Neural progenitor cell (in vitro differentiated cells): ENCODE results near the gene EFCAB6. TPM values are rescaled to one million over a fixed set of nuclear protein-coding genes. Genes with fewer than 3 reads are reported as not detected.

Source experiments
- DNase-seq: peaks from one replicate; pipeline ENCODE4 v3.0.0-alpha.2; 2016; ENCODE audit warnings: low spot score
- H2AFZ ChIP-seq: fragments of 200-600 bp; sonication (generic); replicated peaks from 2 replicates; pipeline ENCODE4 v1.6.1; 2016; ENCODE audit warnings: antibody characterized with exemption
- H3F3A ChIP-seq: fragments of 200-600 bp; sonication (generic); 2 replicates; pipeline ENCODE4 v1.6.1; 2016; ENCODE audit warnings: antibody characterized with exemption, low read depth
- H3K27ac ChIP-seq: fragments of 200-600 bp; sonication (generic); 2 replicates; pipeline ENCODE4 v1.5.1; 2016; ENCODE audit warnings: mild to moderate bottlenecking
- H3K27me3 ChIP-seq: fragments of 200-600 bp; sonication (generic); 2 replicates; pipeline ENCODE4 v1.6.1; 2016; ENCODE audit warnings: mild to moderate bottlenecking, moderate library complexity
- H3K36me3 ChIP-seq: fragments of 200-600 bp; sonication (generic); 2 replicates; pipeline ENCODE4 v1.5.1; 2016
- H3K4me1 ChIP-seq: fragments of 200-600 bp; sonication (generic); 2 replicates; pipeline ENCODE4 v1.6.1; 2016; ENCODE audit warnings: mixed run types
- H3K4me2 ChIP-seq: fragments of 200-600 bp; sonication (generic); 2 replicates; pipeline ENCODE4 v1.6.1; 2016
- H3K4me3 ChIP-seq: fragments of 200-600 bp; sonication (generic); 2 replicates; pipeline ENCODE4 v1.5.1; 2016
- H3K79me2 ChIP-seq: fragments of 200-600 bp; sonication (generic); 2 replicates; pipeline ENCODE4 v1.6.1; 2016; ENCODE audit warnings: low read depth
- H3K9ac ChIP-seq: fragments of 200-600 bp; sonication (generic); 2 replicates; pipeline ENCODE4 v1.6.1; 2016
- H3K9me3 ChIP-seq: fragments of 200-600 bp; sonication (generic); 2 replicates; pipeline ENCODE4 v1.5.1; 2016; ENCODE audit warnings: low read depth
- H4K20me1 ChIP-seq: fragments of 200-600 bp; sonication (generic); 2 replicates; pipeline ENCODE4 v1.6.1; 2016; ENCODE audit warnings: low read depth
- H3K27ac Mint-ChIP-seq: 3 replicates; pipeline ENCODE4 v1.8.0; 2021; ENCODE audit warnings: mixed read lengths
- H3K27me3 Mint-ChIP-seq: 2 replicates; pipeline ENCODE4 v1.8.0; 2022; ENCODE audit warnings: low read depth, mild to moderate bottlenecking, inconsistent platforms, moderate library complexity, mixed read lengths; ENCODE audit not compliant: insufficient read depth
- H3K36me3 Mint-ChIP-seq: 3 replicates; pipeline ENCODE4 v1.8.0; 2021; ENCODE audit warnings: mixed read lengths
- H3K4me1 Mint-ChIP-seq: 3 replicates; pipeline ENCODE4 v1.8.0; 2021; ENCODE audit warnings: mixed read lengths
- H3K4me3 Mint-ChIP-seq: 3 replicates; pipeline ENCODE4 v1.8.0; 2021; ENCODE audit warnings: mild to moderate bottlenecking, moderate library complexity, mixed read lengths
- H3K9me3 Mint-ChIP-seq: 3 replicates; pipeline ENCODE4 v1.8.0; 2020; ENCODE audit warnings: mixed read lengths
- CTCF ChIP-seq: fragments of 200-600 bp; sonication (generic); IDR thresholded peaks from 2 replicates; pipeline ENCODE4 v1.5.1; 2017; ENCODE audit warnings: antibody characterized with exemption, mild to moderate bottlenecking
- EZH2 ChIP-seq: fragments of 200-600 bp; sonication (generic); IDR thresholded peaks from 2 replicates; pipeline ENCODE4 v1.6.1; 2017; ENCODE audit warnings: antibody characterized with exemption, mild to moderate bottlenecking, moderate library complexity
- EZH2phosphoT487 ChIP-seq: fragments of 200-600 bp; sonication (generic); IDR thresholded peaks from 2 replicates; pipeline ENCODE4 v1.6.1; 2017; ENCODE audit warnings: antibody characterized with exemption
- total RNA-seq: library from RNA; depleted of rRNA; stranded (reverse); fragments of >200 nt; gene quantifications from 2 replicates; pipeline ENCODE4 v1.2.3, GENCODE V29; 2015; ENCODE audit warnings: low replicate concordance

EFCAB6 gene
- total RNA-seq, 1 donor from 2014 or later: 4.9 TPM

- Mint-ChIP-seq H3K27me3 (peaks cover 3% of the 10 kb centered on the region), H3K27ac (no peak overlapping the region)
- H3K9me3 ChIP-seq: no peaks in the 10 kb centered on the region
Observed at GRCh38 chr22:43643387-43643786, 168.7 kb downstream of the EFCAB6 start.

GRCh38 chr22:43642319-43643206 is 169.5 kb downstream of the EFCAB6 start:
- Mint-ChIP-seq H3K36me3 (peaks cover 3% of the 10 kb centered on the region), H3K27ac (no peak overlapping the region), H3K9me3 (peaks cover 13% of the 10 kb centered on the region), H3K27me3 (peaks cover 3% of the 10 kb centered on the region), H3K4me3 (no peak overlapping the region), H3K4me1 (no peaks in the 10 kb centered on the region)
- Histone ChIP-seq H3K4me3 (no peak overlapping the region), H3K4me2 (no peak overlapping the region), H3K9ac (no peak overlapping the region), H3K36me3 (no peaks in the 10 kb centered on the region), H3K27me3 (no peaks in the 10 kb centered on the region), H3K4me1 (no peaks in the 10 kb centered on the region), H2AFZ (no peak overlapping the region), H3K9me3 (no peaks in the 10 kb centered on the region), H3F3A (no peaks in the 10 kb centered on the region), H3K79me2 (no peaks in the 10 kb centered on the region), H3K27ac (no peak overlapping the region), H4K20me1 (no peaks in the 10 kb centered on the region)
- DNase-seq: no peak
- TF ChIP-seq EZH2: no peak
- TF ChIP-seq CTCF: no peak
- no peak for TF ChIP-seq EZH2phosphoT487

More at GRCh38 chr22:43643387-43643786, 168.7 kb downstream of the EFCAB6 start:
- Mint-ChIP-seq H3K9me3 (peaks cover 12% of the 10 kb centered on the region), H3K4me1 (no peaks in the 10 kb centered on the region), H3K4me3 (no peak overlapping the region), H3K36me3 (no peaks in the 10 kb centered on the region)
- Histone ChIP-seq H3K27me3 (no peaks in the 10 kb centered on the region), H2AFZ (no peak overlapping the region), H3F3A (no peaks in the 10 kb centered on the region), H3K9ac (no peak overlapping the region), H3K27ac (no peak overlapping the region), H3K36me3 (no peaks in the 10 kb centered on the region), H3K4me2 (no peak overlapping the region), H3K79me2 (no peaks in the 10 kb centered on the region), H3K4me1 (no peaks in the 10 kb centered on the region), H4K20me1 (no peaks in the 10 kb centered on the region), H3K4me3 (no peak overlapping the region)
- TF ChIP-seq EZH2phosphoT487 (no peak), EZH2 (no peak), CTCF (no peak)
- no peak for DNase-seq

GRCh38 chr22:43639228-43639948 is 172.7 kb downstream of the EFCAB6 start:
- Mint-ChIP-seq H3K9me3 (peaks cover 15% of the 10 kb centered on the region), H3K27ac (no peak overlapping the region), H3K36me3 (peaks cover 3% of the 10 kb centered on the region), H3K4me3 (no peak overlapping the region), H3K4me1 (no peaks in the 10 kb centered on the region), H3K27me3 (peaks cover 3% of the 10 kb centered on the region)
- H3K4me3 ChIP-seq: no peak overlapping the region
- H3K9me3 ChIP-seq: no peaks in the 10 kb centered on the region
- H3F3A ChIP-seq: no peaks in the 10 kb centered on the region
- no peaks in the 10 kb centered on the region for H3K4me1 ChIP-seq
- no peaks in the 10 kb centered on the region for H3K27me3 ChIP-seq
- no peak overlapping the region for H3K4me2 ChIP-seq
- no peaks in the 10 kb centered on the region for H3K79me2 ChIP-seq
- TF ChIP-seq CTCF (no peak), EZH2phosphoT487 (no peak), EZH2 (no peak)
- no peak overlapping the region for H3K9ac ChIP-seq
- H3K36me3 ChIP-seq: no peaks in the 10 kb centered on the region
- no peak overlapping the region for H2AFZ ChIP-seq
- no peaks in the 10 kb centered on the region for H4K20me1 ChIP-seq
- no peak for DNase-seq
- no peak overlapping the region for H3K27ac ChIP-seq
